ENCODE measurements around the gene SORBS1.

- TF ChIP-seq EZH2 (IDR thresholded peaks at IDR 0.05; ENCODE audit: insufficient read depth, poor library complexity, severe bottlenecking) (no peak), EZH2phosphoT487 (IDR thresholded peaks at IDR 0.05; ENCODE audit: insufficient read depth, low read depth) (no peak)
Measured at GRCh38 chr10:95533590-95533989, 27.6 kb downstream of the SORBS1 start.

Data from GM23248 (cell line).